Kidney (tissue), 14 donors: Measurements from ENCODE around the gene ADM5. TPM values are rescaled to one million over a fixed set of nuclear protein-coding genes. Genes with fewer than 3 reads are reported as not detected.

Experiments used
- DNase-seq, 5 donors: peaks; one replicate each; pipeline ENCODE4 v3.0.0-alpha.2; 2013 to 2020
- FAIRE-seq: peaks from 2 replicates; lab custom pipeline; 2012; peaks lifted over from hg19 to GRCh38; lab: Jason Lieb, UNC
- H3K27ac ChIP-seq, 2 donors: one replicate each; pipeline ENCODE4 v1.7.0; 2013; ENCODE audit warnings: low read depth in 2 of 2, low read length in 2 of 2, inconsistent platforms in 1 of 2
- H3K27me3 ChIP-seq: one replicate; pipeline ENCODE4 v1.7.1; 2013; ENCODE audit warnings: low read length, inconsistent platforms; ENCODE audit not compliant: control insufficient read depth, insufficient read depth
- H3K36me3 ChIP-seq, 3 donors: one replicate each; pipeline versions ENCODE4 v1.7.0 to v1.7.1; 2013; ENCODE audit warnings: low read length in 3 of 3, control low read depth in 1 of 3, inconsistent platforms in 1 of 3; ENCODE audit not compliant: insufficient read depth in 3 of 3, control insufficient read depth in 2 of 3
- H3K4me1 ChIP-seq, 3 donors: one replicate each; pipeline versions ENCODE4 v1.7.0 to v1.7.1; 2013; ENCODE audit warnings: low read length in 3 of 3, inconsistent platforms in 1 of 3, low read depth in 1 of 3; ENCODE audit not compliant: control insufficient read depth in 2 of 3, insufficient read depth in 2 of 3
- H3K4me3 ChIP-seq, 3 donors: one replicate each; pipeline versions ENCODE4 v1.7.0 to v1.8.1; 2013; ENCODE audit warnings: low read length in 3 of 3, control low read depth in 1 of 3, inconsistent platforms in 1 of 3
- H3K9ac ChIP-seq, 3 donors: one replicate each; pipeline versions ENCODE4 v1.7.0 to v1.7.1; 2013; ENCODE audit warnings: low read length in 3 of 3, control low read depth in 1 of 3, inconsistent platforms in 1 of 3
- H3K9me3 ChIP-seq, 3 donors: one replicate each; pipeline versions ENCODE4 v1.7.0 to v1.7.1; 2013; ENCODE audit warnings: low read length in 3 of 3, control low read depth in 1 of 3, inconsistent platforms in 1 of 3; ENCODE audit not compliant: control insufficient read depth in 2 of 3, insufficient read depth in 1 of 3
- intact Hi-C: fragments of 100-400 bp; cut with DNase I; formaldehyde crosslinking; loops from one replicate; pipeline ENCODE4 v1.11.1; 2022
- polyA plus RNA-seq: library from polyadenylated mRNA; stranded (reverse); fragments of 350-450 nt; fragmentation: Illumina TruSeq; extraction: RNeasy Lipid Tissue Mini Kit (QIAGEN cat#74804); gene quantifications from one replicate; pipeline ENCODE4 v1.2.3, GENCODE V29; 2014; ENCODE audit warnings: low read depth, low replicate concordance; ENCODE audit not compliant: insufficient read depth
- total RNA-seq: library from RNA; stranded (reverse); fragmentation: NEBNext Ultra II Directional; extraction: Animal tissue kit (Norgen Biotek cat#: 25700); gene quantifications from one replicate; pipeline ENCODE4 v1.2.1, GENCODE V29; 2021
- TF ChIP-seq, protein P1 (sequence below): IDR thresholded peaks from 3 replicates; pipeline ENCODE4 v1.5.1; 2012; ENCODE audit warnings: mild to moderate bottlenecking, moderate library complexity, borderline replicate concordance; ENCODE audit not compliant: insufficient read depth; ENCODE audit errors: extremely low read depth
- donor health status: control.
- donor health status: control.
- donor health status: control.
- donor health status: control.
- donor health status: control.
- donor health status: DM: yes; HTN: yes; CAD: no.
- donor health status: Normal renal cell carcinoma (clear cell type).

ADM5 gene
- total and polyA plus RNA-seq, 2 donors from 2014 or later = 0.60 to 2.1 TPM

- H3K36me3 ChIP-seq = peaks cover 0 to 40% (median 15%) of the 10 kb centered on the region in 3 donors
- no peaks in the 10 kb centered on the region for H3K4me1 ChIP-seq
- H3K4me3 ChIP-seq = no peak overlapping the region
- no peaks in the 10 kb centered on the region for H3K27me3 ChIP-seq
- H3K9ac ChIP-seq = no peak overlapping the region
- TF ChIP-seq, protein P1, sequence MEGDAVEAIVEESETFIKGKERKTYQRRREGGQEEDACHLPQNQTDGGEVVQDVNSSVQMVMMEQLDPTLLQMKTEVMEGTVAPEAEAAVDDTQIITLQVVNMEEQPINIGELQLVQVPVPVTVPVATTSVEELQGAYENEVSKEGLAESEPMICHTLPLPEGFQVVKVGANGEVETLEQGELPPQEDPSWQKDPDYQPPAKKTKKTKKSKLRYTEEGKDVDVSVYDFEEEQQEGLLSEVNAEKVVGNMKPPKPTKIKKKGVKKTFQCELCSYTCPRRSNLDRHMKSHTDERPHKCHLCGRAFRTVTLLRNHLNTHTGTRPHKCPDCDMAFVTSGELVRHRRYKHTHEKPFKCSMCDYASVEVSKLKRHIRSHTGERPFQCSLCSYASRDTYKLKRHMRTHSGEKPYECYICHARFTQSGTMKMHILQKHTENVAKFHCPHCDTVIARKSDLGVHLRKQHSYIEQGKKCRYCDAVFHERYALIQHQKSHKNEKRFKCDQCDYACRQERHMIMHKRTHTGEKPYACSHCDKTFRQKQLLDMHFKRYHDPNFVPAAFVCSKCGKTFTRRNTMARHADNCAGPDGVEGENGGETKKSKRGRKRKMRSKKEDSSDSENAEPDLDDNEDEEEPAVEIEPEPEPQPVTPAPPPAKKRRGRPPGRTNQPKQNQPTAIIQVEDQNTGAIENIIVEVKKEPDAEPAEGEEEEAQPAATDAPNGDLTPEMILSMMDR = no peak
- no peaks in the 10 kb centered on the region for H3K9me3 ChIP-seq
- intact Hi-C loops = no loop called here
- DNase-seq (no peak), FAIRE-seq (no peak)
- H3K27ac ChIP-seq = no peak overlapping the region
These were observed 38.2 kb upstream of the ADM5 start for GRCh38 chr19:49651029-49651819.

GRCh38 chr19:49651820-49652550, 37.4 kb upstream of the ADM5 start:
- Histone ChIP-seq H3K27me3 (no peaks in the 10 kb centered on the region), H3K9me3 (no peaks in the 10 kb centered on the region), H3K9ac (no peak overlapping the region), H3K4me1 (no peaks in the 10 kb centered on the region), H3K4me3 (no peak overlapping the region), H3K36me3 (peaks cover 0 to 40% (median 17%) of the 10 kb centered on the region in 3 donors), H3K27ac (no peak overlapping the region)
- TF ChIP-seq, protein P1 = no peak
- FAIRE-seq (no peak), DNase-seq (no peak)
- intact Hi-C loops = no loop called here

DNA sequence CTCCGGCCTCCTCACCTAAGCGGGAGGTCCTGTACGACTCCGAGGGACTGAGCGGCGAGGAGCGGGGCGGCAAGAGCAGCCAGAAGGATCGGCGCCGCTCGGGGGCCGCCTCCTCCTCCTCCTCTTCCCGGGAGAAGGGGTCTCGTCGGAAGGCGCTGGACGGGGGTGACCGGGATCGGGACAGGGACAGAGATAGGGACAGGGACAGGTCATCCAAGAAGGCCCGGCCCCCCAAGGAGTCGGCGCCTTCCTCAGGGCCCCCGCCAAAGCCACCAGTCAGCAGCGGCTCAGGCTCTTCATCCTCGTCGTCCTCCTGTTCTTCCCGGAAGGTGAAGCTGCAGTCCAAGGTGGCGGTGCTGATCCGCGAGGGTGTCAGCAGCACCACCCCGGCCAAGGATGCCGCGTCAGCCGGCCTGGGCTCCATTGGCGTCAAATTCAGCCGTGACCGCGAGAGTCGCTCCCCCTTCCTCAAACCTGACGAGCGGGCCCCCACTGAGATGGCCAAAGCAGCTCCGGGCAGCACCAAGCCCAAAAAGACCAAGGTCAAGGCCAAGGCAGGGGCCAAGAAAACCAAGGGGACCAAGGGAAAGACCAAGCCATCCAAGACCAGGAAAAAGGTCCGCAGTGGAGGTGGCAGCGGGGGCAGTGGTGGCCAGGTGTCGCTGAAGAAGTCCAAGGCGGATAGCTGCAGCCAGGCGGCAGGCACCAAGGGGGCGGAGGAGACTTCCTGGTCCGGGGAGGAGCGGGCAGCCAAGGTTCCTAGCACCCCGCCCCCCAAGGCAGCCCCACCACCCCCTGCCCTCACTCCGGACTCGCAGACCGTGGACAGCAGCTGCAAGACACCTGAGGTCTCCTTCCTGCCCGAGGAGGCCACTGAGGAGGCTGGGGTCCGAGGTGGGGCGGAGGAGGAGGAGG, 36.6 kb upstream of the ADM5 start:
- H3K4me1 ChIP-seq = no peaks in the 10 kb centered on the region
- H3K27me3 ChIP-seq = no peaks in the 10 kb centered on the region
- FAIRE-seq (no peak), DNase-seq (no peak)
- no peak overlapping the region for H3K9ac ChIP-seq
- H3K4me3 ChIP-seq = no peak overlapping the region
- TF ChIP-seq, protein P1 = no peak
- peaks cover 0 to 37% (median 17%) of the 10 kb centered on the region in 3 donors for H3K36me3 ChIP-seq
- H3K27ac ChIP-seq = no peak overlapping the region
- H3K9me3 ChIP-seq = no peaks in the 10 kb centered on the region
- intact Hi-C loops = no loop called here
